ENCODE measurements around the gene OLFML2B.
A peak's percentile ranks its signal among the peaks of the same experiment; 100 is the strongest.
"Not testable (repeated sequence)": the region's sequence is repeated elsewhere in the genome, so short reads cannot be mapped to it uniquely, and the experiment has no call there.

OLFML2B gene

GRCh38 chr1:162035241-162035640 lies 11.6 kb upstream of the OLFML2B start:
- no peak for DNase-seq (ENCODE audit: low spot score)

GRCh38 chr1:162033428-162033827 lies 9.8 kb upstream of the OLFML2B start:
- DNase-seq (ENCODE audit: low spot score) = no peak

GRCh38 chr1:162030759-162031280 lies 7.2 kb upstream of the OLFML2B start:
- no peak for DNase-seq (ENCODE audit: low spot score)

- DNase-seq (ENCODE audit: low spot score) = no peak
Measured at GRCh38 chr1:162029157-162029556, 5.5 kb upstream of the OLFML2B start.

- no peak for DNase-seq (ENCODE audit: low spot score)
Measured at GRCh38 chr1:162028726-162029125, 5.1 kb upstream of the OLFML2B start.

- DNase-seq (ENCODE audit: low spot score) = no peak
Measured at GRCh38 chr1:162026881-162027280, 3.2 kb upstream of the OLFML2B start.

- DNase-seq (ENCODE audit: low spot score) = no peak
Measured at GRCh38 chr1:162025541-162025940, 1.9 kb upstream of the OLFML2B start.

GRCh38 chr1:162023181-162023546 lies 505 bp downstream of the OLFML2B start:
- DNase-seq (ENCODE audit: low spot score) = no peak

GRCh38 chr1:162022626-162023025 lies 1.0 kb downstream of the OLFML2B start:
- DNase-seq (ENCODE audit: low spot score) = no peak

GRCh38 chr1:162021124-162021523 lies 2.5 kb downstream of the OLFML2B start:
- DNase-seq (ENCODE audit: low spot score) = no peak

GRCh38 chr1:162020150-162020549 lies 3.5 kb downstream of the OLFML2B start:
- no peak for DNase-seq (ENCODE audit: low spot score)

GRCh38 chr1:162019446-162019845 lies 4.2 kb downstream of the OLFML2B start:
- no peak for DNase-seq (ENCODE audit: low spot score)

GRCh38 chr1:162019006-162019405 lies 4.7 kb downstream of the OLFML2B start:
- DNase-seq (ENCODE audit: low spot score) = peak; percentile 80

GRCh38 chr1:162018418-162018817 lies 5.3 kb downstream of the OLFML2B start:
- peak; percentile 66 for DNase-seq (ENCODE audit: low spot score)

GRCh38 chr1:162017791-162018190 lies 5.9 kb downstream of the OLFML2B start:
- DNase-seq (ENCODE audit: low spot score) = not testable (repeated sequence)

- no peak for DNase-seq (ENCODE audit: low spot score)
Measured at GRCh38 chr1:162016631-162017030, 7.0 kb downstream of the OLFML2B start.

- DNase-seq (ENCODE audit: low spot score) = no peak
Measured at GRCh38 chr1:162015196-162015595, 8.5 kb downstream of the OLFML2B start.

- DNase-seq (ENCODE audit: low spot score) = no peak
Measured at GRCh38 chr1:162014202-162014601, 9.5 kb downstream of the OLFML2B start.

- DNase-seq (ENCODE audit: low spot score) = no peak
Measured at GRCh38 chr1:162013289-162013688, 10.4 kb downstream of the OLFML2B start.

GRCh38 chr1:162011337-162012012 lies 12.2 kb downstream of the OLFML2B start:
- no peak for DNase-seq (ENCODE audit: low spot score)

- DNase-seq (ENCODE audit: low spot score) = no peak
Measured at GRCh38 chr1:162010175-162010506, 13.5 kb downstream of the OLFML2B start.

GRCh38 chr1:162009501-162010174 lies 14.0 kb downstream of the OLFML2B start:
- no peak for DNase-seq (ENCODE audit: low spot score)

- no peak for DNase-seq (ENCODE audit: low spot score)
Measured at GRCh38 chr1:162008799-162009198, 14.9 kb downstream of the OLFML2B start.

GRCh38 chr1:162007466-162007865 lies 16.2 kb downstream of the OLFML2B start:
- no peak for DNase-seq (ENCODE audit: low spot score)

Measured in hematopoietic multipotent progenitor cell treated with erythropoietin and hydrocortisone succinate and interleukin-3 and kit ligand, for 15 days (in vitro differentiated cells).